ENCODE measurements around the gene POU3F2. TPM values are rescaled to one million over a fixed set of nuclear protein-coding genes. Genes with fewer than 3 reads are reported as not detected.

POU3F2 gene
- total and polyA plus RNA-seq, 2 donors (not counting 1 experiment from before 2014, with no cell fraction given), result not detected

DNA sequence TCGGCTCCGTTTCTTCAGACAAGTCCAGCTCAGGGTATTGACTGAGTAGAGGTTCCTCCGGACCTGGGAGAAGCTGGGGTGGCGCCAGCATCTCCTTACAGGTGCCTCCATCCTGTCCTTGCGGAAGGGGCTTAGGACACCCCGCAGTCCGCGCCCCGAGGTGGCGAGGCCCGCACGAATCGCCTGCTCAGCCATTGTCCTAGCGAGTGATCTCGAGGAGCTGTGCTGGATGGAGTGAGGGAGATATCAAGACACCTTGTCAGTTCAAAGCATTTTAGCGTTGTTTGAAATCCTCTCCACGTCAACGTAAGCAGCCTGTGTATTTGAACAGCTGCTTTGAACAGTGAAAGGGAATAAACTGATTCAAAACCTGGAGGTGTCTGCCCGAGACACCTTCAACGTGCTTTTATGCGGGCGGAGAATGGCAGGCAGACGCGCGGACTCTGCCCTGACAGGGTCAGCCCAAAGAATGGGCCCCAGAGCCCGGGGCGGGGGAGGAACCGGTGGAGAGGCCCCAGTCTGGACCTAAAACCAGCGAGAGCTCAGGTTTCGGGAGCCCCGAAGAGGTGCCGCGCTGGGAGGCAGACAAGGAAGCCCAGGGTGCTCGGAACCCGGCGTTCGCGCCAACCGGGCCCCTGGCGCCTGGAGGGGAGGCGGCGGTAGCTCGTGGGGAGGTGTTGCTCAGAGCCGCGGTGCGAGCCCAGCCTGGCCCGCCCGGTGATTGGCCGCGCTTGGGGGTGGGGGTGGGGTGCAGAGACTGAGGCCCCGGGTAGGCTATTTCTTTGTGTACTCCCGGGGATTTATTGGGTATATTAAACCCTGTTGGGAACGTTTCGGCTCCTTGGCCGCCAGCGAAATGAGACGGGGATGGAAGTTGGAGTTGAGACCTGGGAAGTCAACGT, 3.1 kb upstream of the POU3F2 start:
- Histone ChIP-seq H4K20me1 (ENCODE audit: control insufficient read depth, extremely low read depth, insufficient read depth, low read length) (no peaks in the 10 kb centered on the region), H3K9me3 (ENCODE audit: control insufficient read depth, insufficient read depth, low read depth, low read length) (no peaks in the 10 kb centered on the region), H3K27ac (ENCODE audit: insufficient read depth, low read length) (no peak overlapping the region), H3K4me3 (replicated peaks in 1 of 4; ENCODE audit: control extremely low read depth in 1 of 4, insufficient read depth in 1 of 4, low read depth in 3 of 4, low read length in 4 of 4) (no peak overlapping the region), H3K4me2 (ENCODE audit: extremely low read depth, insufficient read depth, low read length) (no peak overlapping the region), H3K27me3 (ENCODE audit: control insufficient read depth, insufficient read depth, low read length) (peaks cover 70% of the 10 kb centered on the region), H3K9ac (ENCODE audit: insufficient read depth, low read length) (no peak overlapping the region), H3K79me2 (ENCODE audit: control insufficient read depth, insufficient read depth, low read length) (no peaks in the 10 kb centered on the region), H2AFZ (ENCODE audit: low read length) (no peak overlapping the region), H3K36me3 (ENCODE audit: control insufficient read depth, insufficient read depth, low read length) (no peaks in the 10 kb centered on the region), H3K4me1 (ENCODE audit: control insufficient read depth, extremely low read depth, insufficient read depth, low read length) (peaks cover 6% of the 10 kb centered on the region)
- TF ChIP-seq EZH2 (IDR thresholded peaks at IDR 0.05; ENCODE audit: low read length, missing control alignments), result peak; percentile 87
- TF ChIP-seq, protein P1, sequence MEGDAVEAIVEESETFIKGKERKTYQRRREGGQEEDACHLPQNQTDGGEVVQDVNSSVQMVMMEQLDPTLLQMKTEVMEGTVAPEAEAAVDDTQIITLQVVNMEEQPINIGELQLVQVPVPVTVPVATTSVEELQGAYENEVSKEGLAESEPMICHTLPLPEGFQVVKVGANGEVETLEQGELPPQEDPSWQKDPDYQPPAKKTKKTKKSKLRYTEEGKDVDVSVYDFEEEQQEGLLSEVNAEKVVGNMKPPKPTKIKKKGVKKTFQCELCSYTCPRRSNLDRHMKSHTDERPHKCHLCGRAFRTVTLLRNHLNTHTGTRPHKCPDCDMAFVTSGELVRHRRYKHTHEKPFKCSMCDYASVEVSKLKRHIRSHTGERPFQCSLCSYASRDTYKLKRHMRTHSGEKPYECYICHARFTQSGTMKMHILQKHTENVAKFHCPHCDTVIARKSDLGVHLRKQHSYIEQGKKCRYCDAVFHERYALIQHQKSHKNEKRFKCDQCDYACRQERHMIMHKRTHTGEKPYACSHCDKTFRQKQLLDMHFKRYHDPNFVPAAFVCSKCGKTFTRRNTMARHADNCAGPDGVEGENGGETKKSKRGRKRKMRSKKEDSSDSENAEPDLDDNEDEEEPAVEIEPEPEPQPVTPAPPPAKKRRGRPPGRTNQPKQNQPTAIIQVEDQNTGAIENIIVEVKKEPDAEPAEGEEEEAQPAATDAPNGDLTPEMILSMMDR (conservative IDR thresholded peaks at IDR 0.05 in 1 of 2, IDR thresholded peaks at IDR 0.05 in 1 of 2; ENCODE audit: low read depth in 1 of 2, low read length in 2 of 2), result no peak
- DNase-seq (ENCODE audit: low read depth in 2 of 2), result peak in 1 of 2 donors; percentile 32

DNA sequence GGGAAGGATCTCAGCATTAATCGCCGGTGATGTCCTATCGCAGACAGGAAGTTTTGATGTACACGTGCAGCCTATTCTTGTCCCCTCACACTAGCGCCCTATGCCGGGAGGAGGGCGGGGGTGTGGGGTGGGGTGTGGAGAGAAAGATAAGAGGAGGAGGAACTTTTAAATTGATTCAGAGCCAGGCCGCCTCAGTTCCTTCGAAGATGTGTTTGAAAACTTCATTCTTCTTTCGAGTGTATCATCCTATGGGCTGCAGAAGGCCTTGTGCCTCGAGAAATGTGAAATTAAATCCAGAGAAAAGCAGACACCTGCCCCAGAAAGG, 2.5 kb upstream of the POU3F2 start:
- H3K4me1 ChIP-seq (ENCODE audit: control insufficient read depth, extremely low read depth, insufficient read depth, low read length), result peaks cover 6% of the 10 kb centered on the region
- no peak for TF ChIP-seq EZH2 (IDR thresholded peaks at IDR 0.05; ENCODE audit: low read length, missing control alignments)
- TF ChIP-seq, protein P1 (conservative IDR thresholded peaks at IDR 0.05 in 1 of 2, IDR thresholded peaks at IDR 0.05 in 1 of 2; ENCODE audit: low read depth in 1 of 2, low read length in 2 of 2), result no peak
- peak overlapping the region; percentile 88 for H3K4me2 ChIP-seq (ENCODE audit: extremely low read depth, insufficient read depth, low read length)
- no peaks in the 10 kb centered on the region for H4K20me1 ChIP-seq (ENCODE audit: control insufficient read depth, extremely low read depth, insufficient read depth, low read length)
- H3K27ac ChIP-seq (ENCODE audit: insufficient read depth, low read length), result no peak overlapping the region
- H3K9me3 ChIP-seq (ENCODE audit: control insufficient read depth, insufficient read depth, low read depth, low read length), result no peaks in the 10 kb centered on the region
- peaks cover 70% of the 10 kb centered on the region for H3K27me3 ChIP-seq (ENCODE audit: control insufficient read depth, insufficient read depth, low read length)
- H2AFZ ChIP-seq (ENCODE audit: low read length), result no peak overlapping the region
- no peak for DNase-seq (ENCODE audit: low read depth in 2 of 2)
- H3K4me3 ChIP-seq (replicated peaks in 1 of 4; ENCODE audit: control extremely low read depth in 1 of 4, insufficient read depth in 1 of 4, low read depth in 3 of 4, low read length in 4 of 4), result peak overlapping the region in 1 of 4 experiments; percentile 55
- no peaks in the 10 kb centered on the region for H3K79me2 ChIP-seq (ENCODE audit: control insufficient read depth, insufficient read depth, low read length)
- no peak overlapping the region for H3K9ac ChIP-seq (ENCODE audit: insufficient read depth, low read length)
- no peaks in the 10 kb centered on the region for H3K36me3 ChIP-seq (ENCODE audit: control insufficient read depth, insufficient read depth, low read length)

DNA sequence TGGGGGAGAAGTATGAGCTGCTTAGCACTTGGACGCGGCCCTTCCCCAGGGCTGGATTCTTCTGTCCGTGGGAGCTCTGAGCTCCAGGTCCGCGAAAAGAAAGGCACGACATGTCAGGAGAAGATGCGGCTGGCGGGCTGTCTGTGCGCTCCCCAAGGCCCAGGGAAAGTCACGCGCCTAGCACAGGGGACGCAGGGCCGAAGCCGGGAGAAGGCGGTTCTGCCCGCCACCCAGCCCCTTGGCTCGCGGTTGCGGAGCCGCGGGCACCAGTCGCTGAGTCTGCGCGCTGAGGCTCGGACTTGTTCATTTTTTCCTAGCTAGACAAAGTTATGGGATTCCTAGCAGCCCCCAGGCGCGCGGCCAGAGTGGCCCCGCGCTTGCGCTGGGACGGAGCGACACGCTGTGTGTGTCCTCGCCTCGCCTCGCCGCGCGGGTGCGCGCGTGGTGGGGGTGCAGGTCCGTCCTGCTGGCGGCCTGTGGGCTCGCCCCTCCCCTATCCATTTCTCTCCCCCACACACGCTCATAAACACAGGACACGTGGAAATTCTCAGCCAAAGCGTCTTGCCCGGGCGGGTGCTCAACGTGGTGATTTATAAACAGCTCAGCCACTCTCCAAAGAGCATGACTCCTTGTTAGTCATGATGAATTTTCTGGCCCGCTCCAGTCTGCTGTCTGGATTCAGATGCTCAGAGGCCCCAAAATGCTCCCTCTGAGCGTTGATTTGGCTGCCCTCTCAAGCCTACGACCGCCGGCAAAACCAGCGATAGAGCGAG, 1.9 kb upstream of the POU3F2 start:
- no peaks in the 10 kb centered on the region for H3K36me3 ChIP-seq (ENCODE audit: control insufficient read depth, insufficient read depth, low read length)
- H3K79me2 ChIP-seq (ENCODE audit: control insufficient read depth, insufficient read depth, low read length), result no peaks in the 10 kb centered on the region
- no peak overlapping the region for H3K27ac ChIP-seq (ENCODE audit: insufficient read depth, low read length)
- peak overlapping the region; percentile 33 for H2AFZ ChIP-seq (ENCODE audit: low read length)
- H4K20me1 ChIP-seq (ENCODE audit: control insufficient read depth, extremely low read depth, insufficient read depth, low read length), result no peaks in the 10 kb centered on the region
- peak overlapping the region in 3 of 4 experiments; percentile 26 to 55 (median 46) for H3K4me3 ChIP-seq (replicated peaks in 1 of 4; ENCODE audit: control extremely low read depth in 1 of 4, insufficient read depth in 1 of 4, low read depth in 3 of 4, low read length in 4 of 4)
- H3K4me2 ChIP-seq (ENCODE audit: extremely low read depth, insufficient read depth, low read length), result peak overlapping the region; percentile 88
- peaks cover 71% of the 10 kb centered on the region for H3K27me3 ChIP-seq (ENCODE audit: control insufficient read depth, insufficient read depth, low read length)
- no peaks in the 10 kb centered on the region for H3K9me3 ChIP-seq (ENCODE audit: control insufficient read depth, insufficient read depth, low read depth, low read length)
- peak; percentile 60 to 95 for DNase-seq (ENCODE audit: low read depth in 2 of 2)
- H3K9ac ChIP-seq (ENCODE audit: insufficient read depth, low read length), result no peak overlapping the region
- TF ChIP-seq, protein P1 (conservative IDR thresholded peaks at IDR 0.05 in 1 of 2, IDR thresholded peaks at IDR 0.05 in 1 of 2; ENCODE audit: low read depth in 1 of 2, low read length in 2 of 2), result no peak
- peak; percentile 97 for TF ChIP-seq EZH2 (IDR thresholded peaks at IDR 0.05; ENCODE audit: low read length, missing control alignments)
- peaks cover 6% of the 10 kb centered on the region for H3K4me1 ChIP-seq (ENCODE audit: control insufficient read depth, extremely low read depth, insufficient read depth, low read length)

Data from fibroblast of lung (primary cell).